Vagina (tissue), 2 donors: Measurements from ENCODE around the gene ATXN1.

Source experiments
- POLR2A ChIP-seq, 2 donors: fragments of 450-650 bp; IDR thresholded peaks; one replicate each; pipeline ENCODE4 v1.6.1; 2017; ENCODE audit warnings: antibody characterized with exemption in 2 of 2, mild to moderate bottlenecking in 2 of 2, moderate library complexity in 2 of 2
- POLR2AphosphoS5 ChIP-seq, 2 donors: sonication (generic); formaldehyde crosslinking; IDR thresholded peaks; one replicate each; pipeline ENCODE4 v1.9.0; 2017; ENCODE audit warnings: antibody characterized with exemption in 2 of 2, mild to moderate bottlenecking in 2 of 2, low read depth in 1 of 2; ENCODE audit not compliant: insufficient read depth in 1 of 2
- TF ChIP-seq, protein P1 (sequence below), 3 experiments: fragments of 450-650 bp in 2 of 3; fragments of 200-600 bp in 1 of 3; sonication (generic) in 1 of 3; IDR thresholded peaks; one replicate each; pipeline ENCODE4 v1.5.1; 2017 to 2019; ENCODE audit warnings: antibody characterized with exemption in 3 of 3, mild to moderate bottlenecking in 2 of 3, moderate library complexity in 2 of 3

- TF ChIP-seq, protein P1, sequence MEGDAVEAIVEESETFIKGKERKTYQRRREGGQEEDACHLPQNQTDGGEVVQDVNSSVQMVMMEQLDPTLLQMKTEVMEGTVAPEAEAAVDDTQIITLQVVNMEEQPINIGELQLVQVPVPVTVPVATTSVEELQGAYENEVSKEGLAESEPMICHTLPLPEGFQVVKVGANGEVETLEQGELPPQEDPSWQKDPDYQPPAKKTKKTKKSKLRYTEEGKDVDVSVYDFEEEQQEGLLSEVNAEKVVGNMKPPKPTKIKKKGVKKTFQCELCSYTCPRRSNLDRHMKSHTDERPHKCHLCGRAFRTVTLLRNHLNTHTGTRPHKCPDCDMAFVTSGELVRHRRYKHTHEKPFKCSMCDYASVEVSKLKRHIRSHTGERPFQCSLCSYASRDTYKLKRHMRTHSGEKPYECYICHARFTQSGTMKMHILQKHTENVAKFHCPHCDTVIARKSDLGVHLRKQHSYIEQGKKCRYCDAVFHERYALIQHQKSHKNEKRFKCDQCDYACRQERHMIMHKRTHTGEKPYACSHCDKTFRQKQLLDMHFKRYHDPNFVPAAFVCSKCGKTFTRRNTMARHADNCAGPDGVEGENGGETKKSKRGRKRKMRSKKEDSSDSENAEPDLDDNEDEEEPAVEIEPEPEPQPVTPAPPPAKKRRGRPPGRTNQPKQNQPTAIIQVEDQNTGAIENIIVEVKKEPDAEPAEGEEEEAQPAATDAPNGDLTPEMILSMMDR (IDR thresholded peaks at IDR 0.05): no peak
- no peak for TF ChIP-seq POLR2A (IDR thresholded peaks at IDR 0.05)
- TF ChIP-seq POLR2AphosphoS5 (IDR thresholded peaks at IDR 0.05; ENCODE audit: insufficient read depth in 1 of 2, low read depth in 1 of 2): no peak
Measured at GRCh38 chr6:16743664-16744210, 17.5 kb downstream of the ATXN1 start.
